B cell (primary cell): ENCODE results near the gene GOLGB1. TPM values are rescaled to one million over a fixed set of nuclear protein-coding genes. Genes with fewer than 3 reads are reported as not detected.

Experiments
- ATAC-seq: fragments of 200-7000 bp; cut with Tn5 transposase; one replicate; pipeline ENCODE4 v1.10.0; 2021; ENCODE audit warnings: low read depth, mild to moderate bottlenecking, moderate number of reproducible peaks, moderate library complexity
- CTCF ChIA-PET: fragments of 350-600 bp; sonication (Branson Sonifier 250); formaldehyde crosslinking; loops from one replicate; lab custom pipeline; 2021; ENCODE audit warnings: antibody characterized with exemption, inconsistent platforms; lab: Charles Lee
- POLR2A ChIA-PET: fragments of 350-600 bp; sonication (Branson Sonifier 250); formaldehyde crosslinking; loops from one replicate; lab custom pipeline; 2021; ENCODE audit warnings: antibody characterized with exemption; lab: Charles Lee
- DNase-seq: peaks from one replicate; pipeline ENCODE4 v3.0.0; 2013
- H2AFZ ChIP-seq: 2 replicates; pipeline ENCODE4 v1.6.1; 2012; ENCODE audit warnings: mild to moderate bottlenecking, low read depth, low read length; ENCODE audit not compliant: insufficient read depth, poor library complexity, severe bottlenecking
- H3K27ac ChIP-seq, 2 donors: 1 replicate in 1 of 2; 2 replicates in 1 of 2; pipeline ENCODE4 v1.5.1; 2012 to 2013; ENCODE audit warnings: low read length in 2 of 2, mild to moderate bottlenecking in 2 of 2, moderate library complexity in 1 of 2
- H3K27me3 ChIP-seq, 4 experiments: fragments of 200-600 bp in 1 of 4; sonication (generic) in 1 of 4; replicated peaks in 1 of 4; 1 replicate in 2 of 4; 2 replicates in 2 of 4; pipeline versions ENCODE4 v1.6.1 to v1.7.0; 2013 to 2016; ENCODE audit warnings: low read length in 3 of 4, mild to moderate bottlenecking in 2 of 4, mixed read lengths in 1 of 4, moderate library complexity in 1 of 4; ENCODE audit not compliant: insufficient read depth in 4 of 4, control insufficient read depth in 3 of 4; ENCODE audit errors: control extremely low read depth in 1 of 4
- H3K36me3 ChIP-seq, 2 experiments: replicated peaks in 1 of 2; 1 replicate in 1 of 2; 2 replicates in 1 of 2; pipeline versions ENCODE4 v1.6.1 to v1.7.1; 2013; ENCODE audit warnings: low read length in 1 of 2; ENCODE audit not compliant: insufficient read depth in 2 of 2, control insufficient read depth in 1 of 2; ENCODE audit errors: control extremely low read depth in 1 of 2, extremely low read depth in 1 of 2
- H3K4me1 ChIP-seq, 2 donors: fragments of 200-600 bp in 1 of 2; sonication (generic) in 1 of 2; 1 replicate in 1 of 2; 2 replicates in 1 of 2; pipeline versions ENCODE4 v1.5.1 to v1.6.1; 2013 to 2017; ENCODE audit warnings: low read length in 2 of 2; ENCODE audit not compliant: control insufficient read depth in 2 of 2, insufficient read depth in 2 of 2
- H3K4me2 ChIP-seq: replicated peaks from 2 replicates; pipeline ENCODE3; 2012; ENCODE audit warnings: mild to moderate bottlenecking, low read depth, low read length; ENCODE audit not compliant: poor library complexity, severe bottlenecking
- H3K4me3 ChIP-seq, 5 experiments: fragments of 200-600 bp in 1 of 5; sonication (generic) in 1 of 5; 1 replicate in 3 of 5; 2 replicates in 2 of 5; pipeline versions ENCODE4 v1.5.1 to v1.7.0; 2011 to 2016; ENCODE audit warnings: low read length in 4 of 5, mild to moderate bottlenecking in 4 of 5, low read depth in 2 of 5, control low read depth in 1 of 5, moderate library complexity in 1 of 5; ENCODE audit not compliant: insufficient read depth in 1 of 5; ENCODE audit errors: control extremely low read depth in 1 of 5, extremely low read depth in 1 of 5
- H3K79me2 ChIP-seq: fragments of 200-600 bp; sonication (generic); one replicate; pipeline ENCODE4 v1.6.0; 2016; ENCODE audit warnings: low read length; ENCODE audit not compliant: control insufficient read depth, insufficient read depth
- H3K9ac ChIP-seq: fragments of 200-600 bp; sonication (generic); 2 replicates; pipeline ENCODE4 v1.6.1; 2017; ENCODE audit warnings: mild to moderate bottlenecking, low read length, moderate library complexity
- H3K9me3 ChIP-seq, 3 donors: one replicate each; pipeline versions ENCODE4 v1.6.1 to v1.7.1; 2013; ENCODE audit warnings: low read length in 2 of 3; ENCODE audit not compliant: control insufficient read depth in 2 of 3, insufficient read depth in 1 of 3; ENCODE audit errors: control extremely low read depth in 1 of 3
- H4K20me1 ChIP-seq: 2 replicates; pipeline ENCODE4 v1.6.0; 2012; ENCODE audit warnings: mild to moderate bottlenecking, low read length; ENCODE audit not compliant: insufficient read depth, control insufficient read depth, poor library complexity, severe bottlenecking
- H3K27ac Mint-ChIP-seq: one replicate; pipeline ENCODE4 v1.8.0; 2021; ENCODE audit warnings: mixed read lengths
- H3K27me3 Mint-ChIP-seq: one replicate; pipeline ENCODE4 v1.8.0; 2021; ENCODE audit warnings: mixed read lengths
- H3K4me1 Mint-ChIP-seq: one replicate; pipeline ENCODE4 v1.8.0; 2021; ENCODE audit warnings: mixed read lengths
- H3K4me3 Mint-ChIP-seq: one replicate; pipeline ENCODE4 v1.8.0; 2021; ENCODE audit warnings: mixed read lengths
- H3K9me3 Mint-ChIP-seq: one replicate; pipeline ENCODE4 v1.8.0; 2022; ENCODE audit warnings: mixed read lengths; ENCODE audit not compliant: insufficient read depth
- EZH2 ChIP-seq: IDR thresholded peaks from 2 replicates; pipeline ENCODE4 v1.6.1; 2012; ENCODE audit warnings: borderline replicate concordance, low read depth, mild to moderate bottlenecking, moderate library complexity, low read length; ENCODE audit not compliant: insufficient read depth, poor library complexity, severe bottlenecking
- WGBS: methylation state at CpG from one replicate; pipeline ENCODE4 v1.1.5; 2013; ENCODE audit warnings: missing lambda C conversion rate; ENCODE audit not compliant: insufficient coverage; 5-methylcytosine and 5-hydroxymethylcytosine counted together
- intact Hi-C: fragments of 100-400 bp; cut with micrococcal nuclease; formaldehyde crosslinking; loops from one replicate; pipeline ENCODE4 v1.10.0; 2022
- polyA plus RNA-seq: library from polyadenylated mRNA; depleted of rRNA; stranded (reverse); fragments of >200 nt; gene quantifications from 2 replicates; pipeline ENCODE4 v1.2.3, GENCODE V29; 2012
- total RNA-seq, 2 donors: library from RNA; stranded (reverse); fragments of 120-200 nt in 1 of 2; gene quantifications; 1 replicate in 1 of 2; 2 replicates in 1 of 2; pipeline versions ENCODE4 v1.2.3 to v1.2.4, GENCODE V29; 2013 to 2022
- TF ChIP-seq, protein P1 (sequence below): fragments of 200-600 bp; IDR thresholded peaks from one replicate; pipeline ENCODE4 v1.8.0; 2022; ENCODE audit warnings: antibody characterized with exemption, mild to moderate bottlenecking

Gene GOLGB1
- total and polyA plus RNA-seq, 2 donors (not counting 1 experiment from before 2014, with no cell fraction given) = 6.2 to 58.7 TPM

DNA sequence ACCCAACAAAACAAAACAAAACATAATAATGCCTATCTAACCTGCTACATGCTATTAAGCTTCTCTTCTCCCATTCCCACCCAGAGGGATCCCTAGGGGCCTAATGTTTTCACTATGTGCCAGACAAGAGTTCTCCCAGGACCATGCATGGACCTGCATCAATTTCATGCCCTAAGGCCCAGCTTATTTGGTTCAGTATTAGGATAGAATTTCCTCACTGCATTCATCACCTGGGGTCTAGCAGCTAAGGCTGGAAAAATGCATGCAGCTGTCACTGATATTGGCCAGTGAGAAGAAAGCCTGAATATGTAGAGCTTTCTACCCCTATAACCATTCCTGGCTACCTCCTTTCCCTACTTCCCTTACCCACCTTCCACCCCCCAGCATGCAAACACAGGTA is 86.8 kb downstream of the GOLGB1 start:
- no peaks in the 10 kb centered on the region for H3K9me3 Mint-ChIP-seq
- peaks cover 40% of the 10 kb centered on the region for H3K4me1 Mint-ChIP-seq
- H3K27ac Mint-ChIP-seq = no peak overlapping the region
- Histone ChIP-seq H3K9me3 (no peaks in the 10 kb centered on the region), H3K4me1 (peaks cover 34 to 38% of the 10 kb centered on the region in 2 donors), H3K79me2 (peaks cover 30% of the 10 kb centered on the region), H4K20me1 (peaks cover 23% of the 10 kb centered on the region), H3K27me3 (no peaks in the 10 kb centered on the region), H3K4me3 (no peak overlapping the region), H3K27ac (no peak overlapping the region), H3K9ac (no peak overlapping the region), H3K36me3 (peaks cover 0 to 54% of the 10 kb centered on the region in 2 experiments), H2AFZ (no peak overlapping the region), H3K4me2 (no peak overlapping the region)
- ChIA-PET CTCF (no interaction called here), POLR2A (no interaction called here)
- no peak for DNase-seq
- intact Hi-C loops = loop anchor here (5.0 kb wide), 1 partner anchor 335 kb away; no protein-coding TSS in a partner anchor
- no peak overlapping the region for H3K4me3 Mint-ChIP-seq
- TF ChIP-seq, protein P1, sequence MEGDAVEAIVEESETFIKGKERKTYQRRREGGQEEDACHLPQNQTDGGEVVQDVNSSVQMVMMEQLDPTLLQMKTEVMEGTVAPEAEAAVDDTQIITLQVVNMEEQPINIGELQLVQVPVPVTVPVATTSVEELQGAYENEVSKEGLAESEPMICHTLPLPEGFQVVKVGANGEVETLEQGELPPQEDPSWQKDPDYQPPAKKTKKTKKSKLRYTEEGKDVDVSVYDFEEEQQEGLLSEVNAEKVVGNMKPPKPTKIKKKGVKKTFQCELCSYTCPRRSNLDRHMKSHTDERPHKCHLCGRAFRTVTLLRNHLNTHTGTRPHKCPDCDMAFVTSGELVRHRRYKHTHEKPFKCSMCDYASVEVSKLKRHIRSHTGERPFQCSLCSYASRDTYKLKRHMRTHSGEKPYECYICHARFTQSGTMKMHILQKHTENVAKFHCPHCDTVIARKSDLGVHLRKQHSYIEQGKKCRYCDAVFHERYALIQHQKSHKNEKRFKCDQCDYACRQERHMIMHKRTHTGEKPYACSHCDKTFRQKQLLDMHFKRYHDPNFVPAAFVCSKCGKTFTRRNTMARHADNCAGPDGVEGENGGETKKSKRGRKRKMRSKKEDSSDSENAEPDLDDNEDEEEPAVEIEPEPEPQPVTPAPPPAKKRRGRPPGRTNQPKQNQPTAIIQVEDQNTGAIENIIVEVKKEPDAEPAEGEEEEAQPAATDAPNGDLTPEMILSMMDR = no peak
- no peak for TF ChIP-seq EZH2
- H3K27me3 Mint-ChIP-seq = no peaks in the 10 kb centered on the region
- ATAC-seq = no peak

GRCh38 chr3:121661376-121661775 is 88.2 kb downstream of the GOLGB1 start:
- H3K4me1 ChIP-seq = peaks cover 34 to 39% of the 10 kb centered on the region in 2 donors
- peak overlapping the region; percentile 90 to 94 for H3K27ac ChIP-seq
- H3K27me3 Mint-ChIP-seq = no peaks in the 10 kb centered on the region
- H3K4me1 Mint-ChIP-seq = peaks cover 50% of the 10 kb centered on the region
- no peaks in the 10 kb centered on the region for H3K9me3 ChIP-seq
- WGBS = 57% methylated on average over 2 of the region's 6 CpGs
- peak overlapping the region; percentile 84 for H2AFZ ChIP-seq
- H3K9me3 Mint-ChIP-seq = no peaks in the 10 kb centered on the region
- H4K20me1 ChIP-seq = peaks cover 23% of the 10 kb centered on the region
- peaks cover 44% of the 10 kb centered on the region for H3K79me2 ChIP-seq
- ATAC-seq = no peak
- H3K4me3 ChIP-seq = peak overlapping the region in 1 of 5 experiments; percentile 83
- intact Hi-C loops = loop anchor here (2.0 to 5.0 kb wide), 2 partner anchors 336 to 597 kb away; no protein-coding TSS in a partner anchor
- peaks cover 0 to 55% of the 10 kb centered on the region in 2 experiments for H3K36me3 ChIP-seq
- POLR2A ChIA-PET = interaction anchor here (0.7 kb wide), 1 partner anchor 416 kb away, joined by 3 read pairs; no protein-coding TSS in a partner anchor
- CTCF ChIA-PET = interaction anchor here (1.3 to 1.5 kb wide), 2 partner anchors 9 to 329 kb away, joined by 5 to 6 read pairs; no protein-coding TSS in a partner anchor
- peak; percentile 42 for DNase-seq
- no peaks in the 10 kb centered on the region for H3K27me3 ChIP-seq
- peak overlapping the region; percentile 97 for H3K4me3 Mint-ChIP-seq
- H3K27ac Mint-ChIP-seq = peak overlapping the region; percentile 98
- H3K4me2 ChIP-seq = peak overlapping the region; percentile 84
- TF ChIP-seq, protein P1 = no peak
- H3K9ac ChIP-seq = peak overlapping the region; percentile 82
